CD14-positive monocyte (primary cell): ENCODE measurements around the gene EIF4A3. TPM values are rescaled to one million over a fixed set of nuclear protein-coding genes. Genes with fewer than 3 reads are reported as not detected.

ENCODE experiments used
- DNase-seq, 3 donors: peaks; one replicate each; pipeline ENCODE4 v3.0.0-alpha.2; 2011 to 2022
- H2AFZ ChIP-seq: 2 replicates; pipeline ENCODE4 v1.6.0; 2012; ENCODE audit warnings: mild to moderate bottlenecking, low read depth, low read length, inconsistent platforms; ENCODE audit not compliant: insufficient read depth, poor library complexity, severe bottlenecking
- H3K27ac ChIP-seq, 2 donors: 1 replicate in 1 of 2; 2 replicates in 1 of 2; pipeline ENCODE4 v1.5.1; 2012 to 2013; ENCODE audit warnings: low read length in 2 of 2, control low read depth in 1 of 2, inconsistent platforms in 1 of 2, low read depth in 1 of 2, mild to moderate bottlenecking in 1 of 2
- H3K27me3 ChIP-seq, 2 donors: one replicate each; pipeline versions ENCODE4 v1.6.0 to v1.6.1; 2011 to 2013; ENCODE audit warnings: low read length in 2 of 2; ENCODE audit not compliant: control insufficient read depth in 2 of 2, insufficient read depth in 2 of 2
- H3K36me3 ChIP-seq, 2 donors: replicated peaks in 1 of 2; 1 replicate in 1 of 2; 2 replicates in 1 of 2; pipeline versions ENCODE4 v1.5.1 to v1.6.1; 2012 to 2013; ENCODE audit warnings: low read length in 2 of 2, control low read depth in 1 of 2, inconsistent platforms in 1 of 2, mild to moderate bottlenecking in 1 of 2; ENCODE audit not compliant: insufficient read depth in 2 of 2, control insufficient read depth in 1 of 2
- H3K4me1 ChIP-seq, 2 donors: 1 replicate in 1 of 2; 2 replicates in 1 of 2; pipeline versions ENCODE4 v1.5.1 to v1.6.1; 2012 to 2013; ENCODE audit warnings: low read length in 2 of 2, control low read depth in 1 of 2, inconsistent platforms in 1 of 2, mild to moderate bottlenecking in 1 of 2, moderate library complexity in 1 of 2; ENCODE audit not compliant: insufficient read depth in 2 of 2, control insufficient read depth in 1 of 2
- H3K4me2 ChIP-seq: replicated peaks from 2 replicates; pipeline ENCODE3; 2012; ENCODE audit warnings: low read length, moderate library complexity, mild to moderate bottlenecking; ENCODE audit not compliant: poor library complexity, severe bottlenecking; ENCODE audit errors: extremely low read depth
- H3K4me3 ChIP-seq, 3 experiments: fragments of 200-600 bp in 1 of 3; sonication (generic) in 1 of 3; replicated peaks in 1 of 3; 1 replicate in 2 of 3; 2 replicates in 1 of 3; pipeline ENCODE4 v1.5.1; 2011 to 2013; ENCODE audit warnings: low read length in 3 of 3, mild to moderate bottlenecking in 3 of 3, control low read depth in 2 of 3, low read depth in 2 of 3, inconsistent platforms in 1 of 3, moderate library complexity in 1 of 3
- H3K79me2 ChIP-seq: 2 replicates; pipeline ENCODE4 v1.6.0; 2012; ENCODE audit warnings: mild to moderate bottlenecking, control low read depth, inconsistent platforms, low read length, moderate library complexity; ENCODE audit not compliant: insufficient read depth
- H3K9ac ChIP-seq: 2 replicates; pipeline ENCODE4 v1.6.0; 2017; ENCODE audit warnings: low read length, mild to moderate bottlenecking; ENCODE audit not compliant: insufficient read depth, poor library complexity, severe bottlenecking
- H3K9me3 ChIP-seq, 2 donors: replicated peaks in 1 of 2; 1 replicate in 1 of 2; 2 replicates in 1 of 2; pipeline versions ENCODE4 v1.5.1 to v1.6.1; 2012 to 2013; ENCODE audit warnings: low read length in 2 of 2, control low read depth in 1 of 2; ENCODE audit not compliant: control insufficient read depth in 1 of 2, insufficient read depth in 1 of 2
- H4K20me1 ChIP-seq: 2 replicates; pipeline ENCODE4 v1.6.0; 2012; ENCODE audit warnings: mild to moderate bottlenecking, low read length, control low read depth, moderate library complexity; ENCODE audit not compliant: insufficient read depth
- H3K27ac Mint-ChIP-seq, 7 donors: one replicate each; pipeline ENCODE4 v1.8.0; 2020; ENCODE audit warnings: mild to moderate bottlenecking in 7 of 7, mixed read lengths in 7 of 7, moderate library complexity in 6 of 7, inconsistent platforms in 2 of 7
- H3K27me3 Mint-ChIP-seq, 3 donors: one replicate each; pipeline ENCODE4 v1.8.0; 2021 to 2022; ENCODE audit warnings: low read depth in 3 of 3, mild to moderate bottlenecking in 3 of 3, mixed read lengths in 3 of 3, moderate library complexity in 3 of 3, inconsistent platforms in 1 of 3
- H3K36me3 Mint-ChIP-seq, 2 donors: one replicate each; pipeline ENCODE4 v1.8.0; 2020; ENCODE audit warnings: mixed read lengths in 2 of 2, inconsistent platforms in 1 of 2, mild to moderate bottlenecking in 1 of 2
- H3K4me1 Mint-ChIP-seq: one replicate; pipeline ENCODE4 v1.8.0; 2020; ENCODE audit warnings: mild to moderate bottlenecking, mixed read lengths
- H3K4me3 Mint-ChIP-seq, 2 donors: one replicate each; pipeline ENCODE4 v1.8.0; 2020; ENCODE audit warnings: mild to moderate bottlenecking in 2 of 2, mixed read lengths in 2 of 2, moderate library complexity in 1 of 2
- H3K9me3 Mint-ChIP-seq, 7 donors: one replicate each; pipeline ENCODE4 v1.8.0; 2020 to 2022; ENCODE audit warnings: mixed read lengths in 7 of 7, mild to moderate bottlenecking in 6 of 7, moderate library complexity in 6 of 7, inconsistent platforms in 2 of 7
- WGBS: methylation state at CpG from one replicate; pipeline ENCODE4 v1.1.5; 2013; ENCODE audit warnings: missing lambda C conversion rate; ENCODE audit not compliant: insufficient coverage; 5-methylcytosine and 5-hydroxymethylcytosine counted together
- intact Hi-C, 2 donors: fragments of 100-400 bp; cut with micrococcal nuclease; formaldehyde crosslinking; loops; one replicate each; pipeline versions ENCODE4 v1.15.0 to v1.15.1; 2023
- polyA plus RNA-seq, 3 donors: library from polyadenylated mRNA; depleted of rRNA in 1 of 3; unstranded in 2 of 3; stranded (reverse) in 1 of 3; fragments of 300-500 nt in 2 of 3; fragments of >200 nt in 1 of 3; fragmentation: Illumina TruSeq in 2 of 3; gene quantifications; 1 replicate in 2 of 3; 2 replicates in 1 of 3; pipeline ENCODE4 v1.2.3, GENCODE V29; 2012 to 2021
- TF ChIP-seq, protein P1 (sequence below): fragments of 200-600 bp; IDR thresholded peaks from one replicate; pipeline ENCODE4 v1.8.0; 2022; ENCODE audit warnings: antibody characterized with exemption, mild to moderate bottlenecking

The EIF4A3 gene
- polyA plus RNA-seq, 3 donors, result 101 to 180 (median 106) TPM

DNA sequence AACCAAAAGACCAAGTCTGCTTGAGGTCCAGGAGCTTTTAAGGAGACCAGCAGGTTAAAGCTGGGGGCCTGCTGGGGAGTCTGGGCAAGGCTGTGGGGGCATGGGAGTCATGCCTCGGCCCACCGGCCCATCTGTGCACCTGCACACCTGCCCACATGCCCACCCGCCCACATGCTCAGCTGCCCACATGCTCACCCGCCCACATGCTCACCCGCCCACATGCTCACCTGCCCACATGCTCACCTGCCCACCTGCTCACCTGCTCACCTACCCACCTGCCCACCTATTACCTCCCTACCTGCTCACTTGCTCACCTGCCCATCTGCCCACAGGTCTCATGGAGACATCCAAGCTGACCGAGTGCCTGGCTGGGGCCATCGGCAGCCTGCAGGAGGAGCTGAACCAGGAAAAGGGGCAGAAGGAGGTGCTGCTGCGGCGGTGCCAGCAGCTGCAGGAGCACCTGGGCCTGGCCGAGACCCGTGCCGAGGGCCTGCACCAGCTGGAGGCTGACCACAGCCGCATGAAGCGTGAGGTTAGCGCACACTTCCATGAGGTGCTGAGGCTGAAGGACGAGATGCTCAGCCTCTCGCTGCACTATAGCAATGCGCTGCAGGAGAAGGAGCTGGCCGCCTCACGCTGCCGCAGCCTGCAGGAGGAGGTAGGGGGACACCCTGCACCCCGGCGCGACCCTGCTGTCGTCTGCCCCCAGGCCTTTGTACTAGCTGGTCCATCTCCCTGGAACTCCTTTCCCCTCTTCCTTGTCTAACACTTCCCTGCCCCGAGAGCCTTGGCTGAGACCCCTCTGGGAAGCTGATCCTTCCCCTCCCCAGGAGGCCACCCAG is 36.9 kb upstream of the EIF4A3 start:
- H4K20me1 ChIP-seq, result no peaks in the 10 kb centered on the region
- H3K4me1 ChIP-seq, result no peaks in the 10 kb centered on the region
- no peak overlapping the region for H3K9ac ChIP-seq
- no peaks in the 10 kb centered on the region for H3K9me3 ChIP-seq
- H3K4me1 Mint-ChIP-seq, result no peaks in the 10 kb centered on the region
- DNase-seq, result no peak
- TF ChIP-seq, protein P1, sequence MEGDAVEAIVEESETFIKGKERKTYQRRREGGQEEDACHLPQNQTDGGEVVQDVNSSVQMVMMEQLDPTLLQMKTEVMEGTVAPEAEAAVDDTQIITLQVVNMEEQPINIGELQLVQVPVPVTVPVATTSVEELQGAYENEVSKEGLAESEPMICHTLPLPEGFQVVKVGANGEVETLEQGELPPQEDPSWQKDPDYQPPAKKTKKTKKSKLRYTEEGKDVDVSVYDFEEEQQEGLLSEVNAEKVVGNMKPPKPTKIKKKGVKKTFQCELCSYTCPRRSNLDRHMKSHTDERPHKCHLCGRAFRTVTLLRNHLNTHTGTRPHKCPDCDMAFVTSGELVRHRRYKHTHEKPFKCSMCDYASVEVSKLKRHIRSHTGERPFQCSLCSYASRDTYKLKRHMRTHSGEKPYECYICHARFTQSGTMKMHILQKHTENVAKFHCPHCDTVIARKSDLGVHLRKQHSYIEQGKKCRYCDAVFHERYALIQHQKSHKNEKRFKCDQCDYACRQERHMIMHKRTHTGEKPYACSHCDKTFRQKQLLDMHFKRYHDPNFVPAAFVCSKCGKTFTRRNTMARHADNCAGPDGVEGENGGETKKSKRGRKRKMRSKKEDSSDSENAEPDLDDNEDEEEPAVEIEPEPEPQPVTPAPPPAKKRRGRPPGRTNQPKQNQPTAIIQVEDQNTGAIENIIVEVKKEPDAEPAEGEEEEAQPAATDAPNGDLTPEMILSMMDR, result no peak
- peaks cover 2 to 12% (median 9%) of the 10 kb centered on the region in 3 donors for H3K27me3 Mint-ChIP-seq
- no peak overlapping the region for H3K4me2 ChIP-seq
- H3K27ac ChIP-seq, result no peak overlapping the region
- no peaks in the 10 kb centered on the region for H3K27me3 ChIP-seq
- peaks cover 0 to 2% (median 0%) of the 10 kb centered on the region in 7 donors for H3K9me3 Mint-ChIP-seq
- WGBS, result 94% methylated on average over 20 of the region's 26 CpGs
- intact Hi-C loops, result no loop called here
- no peaks in the 10 kb centered on the region for H3K36me3 Mint-ChIP-seq
- no peak overlapping the region for H2AFZ ChIP-seq
- no peak overlapping the region for H3K4me3 Mint-ChIP-seq
- H3K79me2 ChIP-seq, result no peaks in the 10 kb centered on the region
- H3K36me3 ChIP-seq, result no peaks in the 10 kb centered on the region
- no peak overlapping the region for H3K4me3 ChIP-seq
- peak overlapping the region in 1 of 7 donors; percentile 5 for H3K27ac Mint-ChIP-seq

DNA sequence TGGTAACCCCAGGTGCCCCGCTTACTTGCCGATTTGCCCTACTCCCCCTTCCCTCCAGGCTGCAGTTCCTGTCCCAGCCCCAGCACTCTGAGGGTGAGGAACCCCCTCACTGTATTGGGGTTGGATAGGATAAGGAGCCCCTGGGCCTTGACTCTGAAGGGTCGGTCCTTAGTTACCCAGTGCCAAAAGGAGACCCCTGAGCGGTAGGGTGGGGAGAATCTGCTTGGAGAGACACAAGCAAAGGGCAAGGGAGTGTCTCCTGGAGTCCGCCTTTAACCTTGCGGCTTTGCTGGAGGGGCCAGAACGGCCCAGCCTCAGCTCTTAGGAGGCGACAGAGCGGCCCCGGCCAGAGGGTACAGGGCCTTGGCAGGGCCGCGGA is 35.9 kb upstream of the EIF4A3 start:
- Histone ChIP-seq H3K4me2 (no peak overlapping the region), H3K36me3 (no peaks in the 10 kb centered on the region), H3K79me2 (no peaks in the 10 kb centered on the region), H3K4me3 (no peak overlapping the region), H3K27me3 (no peaks in the 10 kb centered on the region), H4K20me1 (no peaks in the 10 kb centered on the region), H3K4me1 (no peaks in the 10 kb centered on the region), H3K27ac (no peak overlapping the region), H2AFZ (no peak overlapping the region), H3K9me3 (no peaks in the 10 kb centered on the region), H3K9ac (no peak overlapping the region)
- intact Hi-C loops, result no loop called here
- 96% methylated on average over 8 of the region's 12 CpGs for WGBS
- Mint-ChIP-seq H3K27me3 (peaks cover 3 to 14% (median 9%) of the 10 kb centered on the region in 3 donors), H3K4me3 (no peak overlapping the region), H3K4me1 (no peaks in the 10 kb centered on the region), H3K9me3 (peaks cover 0 to 2% (median 0%) of the 10 kb centered on the region in 7 donors), H3K27ac (no peak overlapping the region), H3K36me3 (no peaks in the 10 kb centered on the region)
- TF ChIP-seq, protein P1, result no peak
- DNase-seq, result no peak
